Caco-2 (cell line): Measurements from ENCODE around the gene SMS. TPM values are rescaled to one million over a fixed set of nuclear protein-coding genes. Genes with fewer than 3 reads are reported as not detected.

ENCODE experiments used
- BruUV-seq: library from RNA; stranded (reverse); fragments of 400-500 nt; replicated peaks from 2 replicates; lab custom pipeline; 2021; lab: Mats Ljungman, UMichigan
- CTCF ChIA-PET: fragments of 300-600 bp; sonication (Branson Sonifier 250); formaldehyde crosslinking; loops from one replicate; lab custom pipeline; 2022; ENCODE audit warnings: antibody characterized with exemption; lab: Charles Lee
- POLR2A ChIA-PET: fragments of 300-600 bp; sonication (Branson Sonifier 250); formaldehyde crosslinking; loops from one replicate; lab custom pipeline; 2022; ENCODE audit warnings: antibody characterized with exemption; lab: Charles Lee
- DNase-seq, 2 experiments: peaks; one replicate each; pipeline versions ENCODE4 v3.0.0 to v3.0.0-alpha.2; 2020 to 2022
- H3K27me3 ChIP-seq: replicated peaks from 2 replicates; pipeline ENCODE4 v1.6.0; 2011; ENCODE audit warnings: low read length; ENCODE audit not compliant: control insufficient read depth, insufficient read depth
- H3K36me3 ChIP-seq: 2 replicates; pipeline ENCODE4 v1.5.1; 2011; ENCODE audit warnings: low read length; ENCODE audit not compliant: control insufficient read depth, insufficient read depth
- H3K4me1 ChIP-seq: fragments of 250-450 bp; sonication (Bioruptor Pico); 2 replicates; pipeline ENCODE4 v1.5.1; 2020; ENCODE audit warnings: mild to moderate bottlenecking
- H3K4me3 ChIP-seq: 2 replicates; pipeline ENCODE4 v1.5.1; 2011; ENCODE audit warnings: low read depth, mild to moderate bottlenecking, control low read depth, low read length
- H3K9me3 ChIP-seq: fragments of 250-450 bp; sonication (Bioruptor Pico); 2 replicates; pipeline ENCODE4 v1.5.1; 2020; ENCODE audit warnings: mild to moderate bottlenecking, moderate library complexity
- H3K27ac Mint-ChIP-seq: one replicate; pipeline ENCODE4 v1.8.0; 2022; ENCODE audit warnings: mixed read lengths; ENCODE audit not compliant: unreplicated experiment
- H3K27me3 Mint-ChIP-seq: one replicate; pipeline ENCODE4 v1.8.0; 2022; ENCODE audit warnings: mixed read lengths; ENCODE audit not compliant: insufficient read depth, unreplicated experiment
- H3K36me3 Mint-ChIP-seq: one replicate; pipeline ENCODE4 v1.8.0; 2022; ENCODE audit warnings: mild to moderate bottlenecking, mixed read lengths; ENCODE audit not compliant: insufficient read depth, unreplicated experiment
- H3K4me1 Mint-ChIP-seq: one replicate; pipeline ENCODE4 v1.8.0; 2022; ENCODE audit warnings: low read depth, mixed read lengths; ENCODE audit not compliant: unreplicated experiment
- H3K4me3 Mint-ChIP-seq: one replicate; pipeline ENCODE4 v1.8.0; 2022; ENCODE audit warnings: mild to moderate bottlenecking, moderate library complexity, mixed read lengths; ENCODE audit not compliant: unreplicated experiment
- H3K9me3 Mint-ChIP-seq: one replicate; pipeline ENCODE4 v1.8.0; 2022; ENCODE audit warnings: mixed read lengths; ENCODE audit not compliant: unreplicated experiment
- intact Hi-C: fragments of 100-400 bp; cut with micrococcal nuclease; formaldehyde crosslinking; loops from one replicate; pipeline ENCODE4 v1.10.0; 2022; ENCODE audit not compliant: unreplicated experiment
- total RNA-seq: library from RNA; stranded (reverse); gene quantifications from 2 replicates; pipeline ENCODE4 v1.2.3, GENCODE V29; 2022
- TF ChIP-seq, protein P1 (sequence below), 2 experiments: fragments of 200-600 bp in 1 of 2; IDR thresholded peaks; 1 replicate in 1 of 2; 2 replicates in 1 of 2; pipeline versions ENCODE4 v1.5.1 to v1.8.0; 2011 to 2022; ENCODE audit warnings: antibody characterized with exemption in 1 of 2, control low read depth in 1 of 2, inconsistent platforms in 1 of 2, low read depth in 1 of 2, low read length in 1 of 2, mild to moderate bottlenecking in 1 of 2, moderate library complexity in 1 of 2; ENCODE audit not compliant: insufficient read depth in 1 of 2, severe bottlenecking in 1 of 2, unreplicated experiment in 1 of 2

Gene SMS
- total RNA-seq, 1 experiment from 2014 or later = 158 TPM

DNA sequence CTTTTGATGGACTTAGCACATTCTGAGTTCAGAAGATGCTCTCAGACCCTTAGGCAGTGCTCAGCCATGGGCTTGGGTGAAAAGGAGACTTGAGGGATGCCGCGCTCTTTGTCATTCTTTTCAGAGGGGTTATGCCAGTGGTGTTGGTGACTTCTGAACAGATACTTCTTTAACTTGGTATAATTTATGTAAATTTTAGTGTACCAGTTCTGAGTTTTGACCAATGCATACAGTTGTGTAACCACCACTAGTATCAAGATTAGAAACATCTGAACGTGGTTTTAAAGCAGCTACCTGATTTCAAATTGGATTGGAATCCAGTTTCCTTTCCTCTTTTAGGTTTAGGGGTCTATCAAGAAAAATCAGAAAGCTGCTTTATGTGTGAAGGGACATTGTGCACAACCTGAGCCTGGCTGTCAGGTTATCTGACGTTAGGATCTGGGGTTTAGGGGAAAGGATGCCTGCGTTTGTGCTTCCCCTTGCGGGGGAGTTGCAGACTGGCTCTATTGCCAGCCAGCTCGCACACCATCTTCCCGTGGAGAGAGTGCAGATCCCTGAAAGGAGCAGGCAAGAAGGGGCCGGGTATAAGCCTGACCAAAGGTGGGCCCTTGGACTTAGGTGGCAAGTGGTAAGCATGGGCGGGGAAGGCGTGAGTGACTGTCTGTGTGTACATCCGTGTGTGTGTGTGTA, 19.0 kb downstream of the SMS start:
- Mint-ChIP-seq H3K36me3 (peaks cover 18% of the 10 kb centered on the region), H3K9me3 (no peaks in the 10 kb centered on the region), H3K27ac (no peak overlapping the region), H3K4me1 (peaks cover 7% of the 10 kb centered on the region), H3K27me3 (no peaks in the 10 kb centered on the region), H3K4me3 (no peak overlapping the region)
- ChIA-PET CTCF (no interaction called here), POLR2A (no interaction called here)
- H3K9me3 ChIP-seq = no peaks in the 10 kb centered on the region
- no peak for DNase-seq
- TF ChIP-seq, protein P1, sequence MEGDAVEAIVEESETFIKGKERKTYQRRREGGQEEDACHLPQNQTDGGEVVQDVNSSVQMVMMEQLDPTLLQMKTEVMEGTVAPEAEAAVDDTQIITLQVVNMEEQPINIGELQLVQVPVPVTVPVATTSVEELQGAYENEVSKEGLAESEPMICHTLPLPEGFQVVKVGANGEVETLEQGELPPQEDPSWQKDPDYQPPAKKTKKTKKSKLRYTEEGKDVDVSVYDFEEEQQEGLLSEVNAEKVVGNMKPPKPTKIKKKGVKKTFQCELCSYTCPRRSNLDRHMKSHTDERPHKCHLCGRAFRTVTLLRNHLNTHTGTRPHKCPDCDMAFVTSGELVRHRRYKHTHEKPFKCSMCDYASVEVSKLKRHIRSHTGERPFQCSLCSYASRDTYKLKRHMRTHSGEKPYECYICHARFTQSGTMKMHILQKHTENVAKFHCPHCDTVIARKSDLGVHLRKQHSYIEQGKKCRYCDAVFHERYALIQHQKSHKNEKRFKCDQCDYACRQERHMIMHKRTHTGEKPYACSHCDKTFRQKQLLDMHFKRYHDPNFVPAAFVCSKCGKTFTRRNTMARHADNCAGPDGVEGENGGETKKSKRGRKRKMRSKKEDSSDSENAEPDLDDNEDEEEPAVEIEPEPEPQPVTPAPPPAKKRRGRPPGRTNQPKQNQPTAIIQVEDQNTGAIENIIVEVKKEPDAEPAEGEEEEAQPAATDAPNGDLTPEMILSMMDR (IDR thresholded peaks at IDR 0.05; ENCODE audit: insufficient read depth in 1 of 2, low read depth in 1 of 2, low read length in 1 of 2, severe bottlenecking in 1 of 2, unreplicated experiment in 1 of 2) = no peak
- H3K27me3 ChIP-seq = no peaks in the 10 kb centered on the region
- H3K4me1 ChIP-seq = no peaks in the 10 kb centered on the region
- intact Hi-C loops = no loop called here
- no TSS peak for BruUV-seq
- no peaks in the 10 kb centered on the region for H3K36me3 ChIP-seq
- H3K4me3 ChIP-seq = no peak overlapping the region

DNA sequence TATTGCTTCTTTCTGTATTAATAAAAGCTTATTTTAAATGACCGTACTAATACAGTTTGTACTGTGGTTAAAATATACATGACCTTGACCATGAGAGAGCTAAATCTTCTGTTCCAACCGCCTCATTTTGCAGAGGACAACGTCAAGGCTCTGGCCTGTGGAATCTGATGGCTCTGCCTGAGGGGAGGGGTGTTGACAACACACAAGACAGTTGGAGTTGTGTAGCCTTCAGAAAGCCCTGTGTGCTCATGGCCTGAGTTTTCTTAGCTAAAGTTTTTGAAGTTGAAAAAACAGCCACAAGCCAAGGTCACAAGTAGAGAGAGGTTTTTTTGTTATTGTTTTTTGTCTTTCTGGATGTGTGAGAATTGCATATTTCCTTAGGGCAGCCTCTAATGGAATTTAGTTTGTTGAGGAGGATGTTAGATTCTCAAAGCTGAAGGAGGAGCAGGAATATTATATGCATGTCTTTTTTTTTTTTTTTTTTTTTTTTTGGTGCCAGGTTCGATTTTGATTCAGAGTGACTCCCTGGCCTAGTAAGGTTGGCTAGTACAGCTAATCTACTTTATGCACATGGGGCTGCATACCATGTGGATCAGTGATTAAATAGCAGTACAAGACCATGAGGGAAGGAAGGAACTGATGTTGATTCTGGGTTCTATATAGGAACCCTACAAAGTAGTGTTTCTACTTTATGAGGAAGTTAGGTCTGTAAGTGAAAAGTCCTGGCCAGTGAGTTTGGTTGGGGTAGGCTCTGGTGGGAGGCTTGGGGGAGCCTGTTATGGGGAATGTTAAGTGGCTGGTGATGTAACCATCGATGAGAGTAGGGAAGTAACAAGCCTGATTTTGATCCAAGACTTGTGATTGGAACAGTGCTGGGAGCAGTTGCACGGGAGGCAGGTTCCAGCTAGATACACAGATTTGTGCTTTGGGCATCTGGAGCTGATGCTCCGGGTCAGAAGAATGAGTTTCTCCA, 20.3 kb downstream of the SMS start:
- Mint-ChIP-seq H3K4me1 (peaks cover 7% of the 10 kb centered on the region), H3K27me3 (no peaks in the 10 kb centered on the region), H3K27ac (no peak overlapping the region), H3K36me3 (peaks cover 16% of the 10 kb centered on the region), H3K4me3 (no peak overlapping the region), H3K9me3 (no peaks in the 10 kb centered on the region)
- ChIA-PET CTCF (no interaction called here), POLR2A (no interaction called here)
- no peaks in the 10 kb centered on the region for H3K27me3 ChIP-seq
- H3K9me3 ChIP-seq = no peaks in the 10 kb centered on the region
- no peaks in the 10 kb centered on the region for H3K4me1 ChIP-seq
- no TSS peak for BruUV-seq
- intact Hi-C loops = no loop called here
- no peak for DNase-seq
- TF ChIP-seq, protein P1 (IDR thresholded peaks at IDR 0.05; ENCODE audit: insufficient read depth in 1 of 2, low read depth in 1 of 2, low read length in 1 of 2, severe bottlenecking in 1 of 2, unreplicated experiment in 1 of 2) = no peak
- H3K36me3 ChIP-seq = no peaks in the 10 kb centered on the region
- no peak overlapping the region for H3K4me3 ChIP-seq

DNA sequence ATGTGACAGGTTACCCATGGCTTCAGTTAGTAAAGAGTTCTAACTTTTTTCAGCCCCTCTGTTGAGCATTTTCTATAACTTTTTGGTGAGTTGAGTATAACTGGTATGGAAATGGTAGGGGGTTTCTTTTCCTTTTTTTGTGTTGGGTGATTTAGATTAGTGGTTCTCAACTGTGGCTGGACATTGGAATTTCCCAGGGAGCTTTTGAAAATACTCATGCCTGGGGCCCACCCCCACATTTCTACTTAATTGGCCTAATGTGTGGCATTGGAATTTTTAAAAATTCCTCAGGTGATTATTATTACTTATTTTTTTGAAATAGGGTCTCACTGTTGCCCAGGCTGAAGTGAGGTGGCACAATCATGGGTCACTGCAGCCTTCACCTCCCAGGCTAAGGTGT, 21.9 kb downstream of the SMS start:
- intact Hi-C loops = no loop called here
- TF ChIP-seq, protein P1 (IDR thresholded peaks at IDR 0.05; ENCODE audit: insufficient read depth in 1 of 2, low read depth in 1 of 2, low read length in 1 of 2, severe bottlenecking in 1 of 2, unreplicated experiment in 1 of 2) = no peak
- Mint-ChIP-seq H3K27me3 (no peaks in the 10 kb centered on the region), H3K4me1 (peaks cover 7% of the 10 kb centered on the region), H3K4me3 (no peak overlapping the region), H3K27ac (no peak overlapping the region), H3K9me3 (no peaks in the 10 kb centered on the region), H3K36me3 (peaks cover 19% of the 10 kb centered on the region)
- Histone ChIP-seq H3K36me3 (no peaks in the 10 kb centered on the region), H3K4me1 (no peaks in the 10 kb centered on the region), H3K27me3 (no peaks in the 10 kb centered on the region), H3K9me3 (no peaks in the 10 kb centered on the region), H3K4me3 (no peak overlapping the region)
- DNase-seq = no peak
- no TSS peak for BruUV-seq
- POLR2A ChIA-PET = interaction anchor here (0.5 kb wide), 1 partner anchor 18 kb away, joined by 3 read pairs; no protein-coding TSS in a partner anchor
- CTCF ChIA-PET = no interaction called here
